ENCODE results near the gene OGFOD3. TPM values are rescaled to one million over a fixed set of nuclear protein-coding genes. Genes with fewer than 3 reads are reported as not detected.

Gene OGFOD3
- total and polyA plus RNA-seq, 8 donors = 22.7 to 37.9 (median 27.3) TPM

DNA sequence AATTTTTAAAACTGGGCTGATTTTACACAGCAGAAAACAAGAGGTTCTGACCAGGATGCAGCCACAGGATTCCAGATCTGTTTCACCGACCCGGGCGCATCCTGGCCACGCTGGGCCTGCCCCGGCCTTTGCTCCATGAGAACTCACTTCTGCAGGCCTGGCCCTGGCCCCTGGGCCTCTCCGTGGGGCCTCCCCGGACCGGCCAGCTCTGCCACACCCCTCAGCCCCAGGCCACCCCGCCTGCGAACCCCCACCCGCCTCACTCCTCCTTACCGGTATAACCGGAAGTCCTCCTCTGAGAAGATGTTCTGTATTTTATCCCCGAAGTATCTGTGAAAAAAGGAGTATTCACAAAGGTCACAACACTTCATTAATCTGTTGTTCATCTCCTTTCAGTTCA, 13.3 kb downstream of the OGFOD3 start:
- no peak for ATAC-seq
- intact Hi-C loops (cut with DNase I) = no loop called here
- Histone ChIP-seq H3K9me3 (no peaks in the 10 kb centered on the region), H3K4me1 (peaks cover 0 to 17% of the 10 kb centered on the region in 2 donors), H3K27ac (no peak overlapping the region), H3K36me3 (peaks cover 0 to 61% of the 10 kb centered on the region in 2 donors), H3K4me3 (no peak overlapping the region), H3K27me3 (no peaks in the 10 kb centered on the region)
- TF ChIP-seq, protein P1, sequence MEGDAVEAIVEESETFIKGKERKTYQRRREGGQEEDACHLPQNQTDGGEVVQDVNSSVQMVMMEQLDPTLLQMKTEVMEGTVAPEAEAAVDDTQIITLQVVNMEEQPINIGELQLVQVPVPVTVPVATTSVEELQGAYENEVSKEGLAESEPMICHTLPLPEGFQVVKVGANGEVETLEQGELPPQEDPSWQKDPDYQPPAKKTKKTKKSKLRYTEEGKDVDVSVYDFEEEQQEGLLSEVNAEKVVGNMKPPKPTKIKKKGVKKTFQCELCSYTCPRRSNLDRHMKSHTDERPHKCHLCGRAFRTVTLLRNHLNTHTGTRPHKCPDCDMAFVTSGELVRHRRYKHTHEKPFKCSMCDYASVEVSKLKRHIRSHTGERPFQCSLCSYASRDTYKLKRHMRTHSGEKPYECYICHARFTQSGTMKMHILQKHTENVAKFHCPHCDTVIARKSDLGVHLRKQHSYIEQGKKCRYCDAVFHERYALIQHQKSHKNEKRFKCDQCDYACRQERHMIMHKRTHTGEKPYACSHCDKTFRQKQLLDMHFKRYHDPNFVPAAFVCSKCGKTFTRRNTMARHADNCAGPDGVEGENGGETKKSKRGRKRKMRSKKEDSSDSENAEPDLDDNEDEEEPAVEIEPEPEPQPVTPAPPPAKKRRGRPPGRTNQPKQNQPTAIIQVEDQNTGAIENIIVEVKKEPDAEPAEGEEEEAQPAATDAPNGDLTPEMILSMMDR (IDR thresholded peaks at IDR 0.05) = no peak
- no peak for DNase-seq

DNA sequence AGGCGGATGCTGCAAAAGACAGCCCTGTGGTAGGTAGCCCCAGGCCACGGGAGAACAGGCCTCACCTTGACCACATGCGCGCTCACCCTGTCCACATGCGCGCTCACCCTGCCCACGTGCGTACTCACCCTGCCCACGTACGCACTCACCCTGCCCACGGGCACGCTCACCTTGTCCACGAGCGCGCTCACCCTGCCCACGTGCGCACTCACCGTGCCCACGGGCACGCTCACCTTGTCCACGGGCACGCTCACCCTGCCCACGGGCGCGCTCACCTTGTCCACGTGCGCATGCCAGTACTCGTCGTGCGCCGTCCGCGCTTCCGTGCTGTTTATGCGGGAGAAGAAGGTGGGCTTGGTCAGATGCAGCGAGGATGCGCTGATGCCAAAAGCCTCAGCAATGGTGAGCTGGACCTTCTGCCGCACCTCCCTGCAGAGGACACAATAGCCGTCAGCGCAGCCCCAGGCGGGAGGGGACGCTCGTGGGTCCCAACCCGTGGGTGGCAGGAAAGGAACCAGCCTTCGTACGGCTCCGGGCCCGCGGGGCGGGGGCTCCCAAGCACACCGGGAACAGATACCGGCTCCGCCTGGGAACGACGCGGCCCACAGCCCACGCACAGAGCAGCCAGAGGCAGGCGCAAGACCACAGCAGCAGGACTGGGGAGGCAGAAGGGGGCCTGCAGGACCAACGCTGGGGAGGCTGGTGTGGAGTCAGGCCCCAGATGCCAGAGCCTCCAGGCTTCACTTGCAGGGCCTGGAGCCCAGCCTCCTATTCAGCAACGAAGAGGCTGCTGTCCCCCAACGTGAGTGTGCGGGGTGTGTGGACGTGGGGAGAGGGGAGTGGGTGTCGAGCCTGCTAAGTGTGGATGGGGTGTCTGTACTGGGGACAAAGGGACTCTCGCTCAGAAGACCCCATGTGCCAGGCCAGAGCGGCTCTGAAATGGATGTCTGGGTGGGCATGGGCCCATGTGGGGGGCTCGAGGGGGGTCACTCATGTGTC, 14.4 kb downstream of the OGFOD3 start:
- Histone ChIP-seq H3K36me3 (peaks cover 0 to 69% of the 10 kb centered on the region in 2 donors), H3K27ac (no peak overlapping the region), H3K4me1 (peaks cover 8 to 27% of the 10 kb centered on the region in 2 donors), H3K4me3 (no peak overlapping the region), H3K27me3 (no peaks in the 10 kb centered on the region), H3K9me3 (no peaks in the 10 kb centered on the region)
- ATAC-seq (no peak), DNase-seq (no peak)
- intact Hi-C loops (cut with DNase I) = no loop called here
- TF ChIP-seq, protein P1 (IDR thresholded peaks at IDR 0.05) = no peak

DNA sequence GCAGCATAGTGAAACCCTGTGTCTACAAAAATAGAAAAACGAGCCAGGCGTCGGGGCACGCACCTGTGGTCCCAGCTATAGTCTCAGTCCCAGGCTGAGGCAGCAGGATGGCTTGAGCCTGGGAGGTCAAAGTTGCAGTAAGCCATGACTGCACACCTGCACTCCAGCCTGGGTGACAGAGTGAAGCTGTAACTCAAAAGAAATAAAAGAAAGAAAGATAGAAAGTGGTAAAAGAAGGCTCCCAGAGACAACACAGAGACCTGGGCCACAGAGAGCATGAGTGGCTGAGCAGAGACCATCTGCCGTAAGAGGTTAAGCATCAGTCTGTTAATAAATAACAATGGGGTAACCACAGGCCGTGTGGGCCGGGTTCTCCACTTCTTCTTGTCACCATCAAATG, 15.5 kb downstream of the OGFOD3 start:
- H3K9me3 ChIP-seq = no peaks in the 10 kb centered on the region
- H3K36me3 ChIP-seq = peaks cover 0 to 63% of the 10 kb centered on the region in 2 donors
- TF ChIP-seq, protein P1 (IDR thresholded peaks at IDR 0.05) = no peak
- H3K27ac ChIP-seq = no peak overlapping the region
- DNase-seq = no peak
- no peak overlapping the region for H3K4me3 ChIP-seq
- H3K4me1 ChIP-seq = peaks cover 8 to 27% of the 10 kb centered on the region in 2 donors
- intact Hi-C loops (cut with DNase I) = no loop called here
- no peaks in the 10 kb centered on the region for H3K27me3 ChIP-seq
- ATAC-seq = no peak

DNA sequence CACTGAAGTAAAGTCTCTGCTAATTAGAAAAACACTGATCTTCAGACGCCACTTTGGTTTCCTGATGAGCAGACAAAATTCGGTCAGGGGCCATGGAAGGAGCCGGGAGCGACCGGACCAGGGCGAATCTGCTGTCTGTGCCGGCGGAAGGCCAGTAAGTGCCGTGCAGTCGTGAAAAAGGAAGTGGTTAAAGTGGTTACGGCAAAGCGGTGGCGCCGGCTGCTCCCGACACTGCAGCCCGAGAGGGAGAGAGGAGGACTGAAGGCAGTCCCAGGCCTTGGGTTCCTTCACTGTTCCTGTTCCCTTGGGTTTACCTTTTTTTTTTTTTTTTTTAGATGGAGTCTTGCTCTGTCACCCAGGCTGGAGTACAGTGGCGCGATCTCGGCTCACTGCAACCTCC, 17.6 kb downstream of the OGFOD3 start:
- TF ChIP-seq, protein P1 (IDR thresholded peaks at IDR 0.05) = no peak
- H3K4me1 ChIP-seq = peaks cover 8 to 27% of the 10 kb centered on the region in 2 donors
- DNase-seq (peak in 2 of 4 donors; percentile 79 to 94), ATAC-seq (peak; percentile 75)
- H3K4me3 ChIP-seq = peak overlapping the region in 1 of 2 donors; percentile 11
- intact Hi-C loops (cut with DNase I) = no loop called here
- H3K36me3 ChIP-seq = peaks cover 0 to 57% of the 10 kb centered on the region in 2 donors
- H3K27ac ChIP-seq = peak overlapping the region in 1 of 2 donors; percentile 64
- H3K27me3 ChIP-seq = no peaks in the 10 kb centered on the region
- no peaks in the 10 kb centered on the region for H3K9me3 ChIP-seq

DNA sequence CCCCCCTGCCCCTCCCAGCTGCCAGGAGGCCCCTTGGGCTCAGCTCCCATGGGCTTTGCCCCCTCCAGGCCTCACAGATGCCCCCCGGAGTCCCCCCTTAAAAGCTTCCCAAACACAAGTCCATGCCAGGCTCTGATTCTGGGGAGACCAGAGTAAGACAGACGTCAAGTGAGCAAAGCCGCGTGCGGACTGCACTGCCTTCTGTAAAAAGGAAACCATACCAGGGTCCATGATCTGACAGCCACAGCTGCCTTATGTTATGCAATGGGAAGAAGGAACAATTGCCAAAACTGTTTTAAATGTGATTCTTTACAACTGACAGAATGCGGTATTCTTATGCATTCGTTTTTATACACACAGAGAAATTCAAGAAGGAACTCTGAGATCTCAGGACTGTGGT, 18.2 kb downstream of the OGFOD3 start:
- Histone ChIP-seq H3K4me1 (peaks cover 8 to 27% of the 10 kb centered on the region in 2 donors), H3K4me3 (peak overlapping the region in 1 of 2 donors; percentile 11), H3K9me3 (no peaks in the 10 kb centered on the region), H3K36me3 (peaks cover 0 to 55% of the 10 kb centered on the region in 2 donors), H3K27me3 (no peaks in the 10 kb centered on the region), H3K27ac (peak overlapping the region in 1 of 2 donors; percentile 64)
- ATAC-seq (peak; percentile 26), DNase-seq (peak in 1 of 4 donors; percentile 66)
- intact Hi-C loops (cut with DNase I) = no loop called here
- TF ChIP-seq, protein P1 (IDR thresholded peaks at IDR 0.05) = no peak

Measured in left lung (tissue), 10 donors.